AML-193 (cell line): ENCODE measurements around the gene RGS3.
"Not testable (repeated sequence)": the region's sequence is repeated elsewhere in the genome, so short reads cannot be mapped to it uniquely, and the experiment has no call there.

Experiments
- DNase-seq, 2 experiments: peaks; one replicate each; lab custom pipeline; 2025; lab: John Stamatoyannopoulos, UW

Gene RGS3

GRCh38 chr9:113488490-113488889 lies 25.0 kb downstream of the RGS3 start:
- DNase-seq = no peak

DNA sequence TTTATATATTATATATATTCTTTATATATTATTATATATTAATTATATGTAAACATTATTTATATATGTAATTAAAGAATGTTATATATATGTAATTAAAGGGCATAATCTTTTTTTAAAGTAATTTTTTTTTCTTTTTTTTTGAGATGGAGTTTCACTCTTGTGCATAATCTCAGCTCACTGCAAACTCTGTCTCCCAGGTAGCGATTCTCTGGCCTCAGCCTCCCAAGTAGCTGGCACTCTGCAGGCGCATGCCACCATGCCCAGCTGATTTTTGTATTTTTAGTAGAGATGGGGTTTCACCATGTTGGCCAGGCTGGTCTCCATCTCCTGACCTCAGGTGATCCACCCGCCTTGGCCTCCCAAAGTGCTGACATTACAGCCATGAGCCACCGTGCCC lies 27.6 kb downstream of the RGS3 start:
- not testable (repeated sequence) for DNase-seq

DNA sequence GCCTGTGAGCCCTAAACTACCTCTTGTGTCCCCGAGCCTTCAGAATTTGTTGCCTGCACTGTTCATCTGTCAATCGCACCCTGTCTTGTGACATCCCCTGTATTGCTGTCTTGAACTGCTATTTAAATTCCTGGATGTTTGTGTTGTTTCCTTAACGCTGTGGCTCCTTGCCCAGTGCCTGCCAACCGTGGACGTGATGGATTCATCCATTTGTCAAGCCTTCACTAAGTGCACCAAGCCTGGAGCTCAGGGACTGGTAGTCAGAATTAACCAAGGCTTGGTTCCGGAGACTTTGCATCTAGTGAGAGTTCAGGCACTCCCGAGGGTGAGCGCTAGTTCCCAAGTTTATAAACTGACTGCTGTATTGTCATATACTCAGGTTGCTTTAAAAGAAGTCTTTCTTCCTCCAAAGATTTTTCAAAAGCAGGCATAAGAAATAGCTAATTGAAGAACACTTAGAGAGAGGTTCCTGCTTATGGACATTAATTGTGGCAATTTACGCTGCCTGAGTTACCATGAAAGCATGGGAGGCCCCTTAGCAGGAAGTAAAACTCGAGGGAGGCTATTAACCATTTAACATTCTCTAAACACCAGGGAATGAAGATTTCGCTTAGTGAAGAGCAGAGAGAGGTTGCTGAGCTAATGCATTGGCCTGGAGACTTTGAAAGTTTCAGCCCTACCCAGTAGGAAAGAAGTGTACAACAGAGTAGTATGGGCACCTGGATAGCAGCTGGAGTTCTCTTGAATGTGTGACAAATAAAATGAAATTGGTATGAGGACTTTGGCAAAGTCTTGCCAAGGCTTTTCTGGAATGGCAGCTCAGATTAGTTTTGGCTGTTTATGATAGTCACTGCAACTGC lies 29.0 kb downstream of the RGS3 start:
- no peak for DNase-seq

DNA sequence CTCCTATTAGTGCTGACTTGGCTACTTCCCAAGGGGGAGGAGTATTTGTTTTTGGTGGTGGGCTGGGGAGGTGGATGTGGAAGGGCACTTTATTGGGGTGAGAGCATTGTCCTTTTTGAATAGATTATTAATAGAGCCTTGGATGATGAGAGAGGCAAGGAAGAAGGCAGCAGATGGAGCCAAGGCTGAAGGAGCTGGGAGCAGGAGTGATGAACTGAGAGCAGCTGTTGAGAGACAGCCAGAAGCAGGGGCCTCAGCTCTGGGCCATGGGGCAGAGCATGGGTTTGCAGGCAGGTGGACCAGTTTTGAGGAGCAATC lies 29.6 kb downstream of the RGS3 start:
- no peak for DNase-seq

- DNase-seq = no peak
These were observed 32.0 kb downstream of the RGS3 start for GRCh38 chr9:113495526-113495925.

DNA sequence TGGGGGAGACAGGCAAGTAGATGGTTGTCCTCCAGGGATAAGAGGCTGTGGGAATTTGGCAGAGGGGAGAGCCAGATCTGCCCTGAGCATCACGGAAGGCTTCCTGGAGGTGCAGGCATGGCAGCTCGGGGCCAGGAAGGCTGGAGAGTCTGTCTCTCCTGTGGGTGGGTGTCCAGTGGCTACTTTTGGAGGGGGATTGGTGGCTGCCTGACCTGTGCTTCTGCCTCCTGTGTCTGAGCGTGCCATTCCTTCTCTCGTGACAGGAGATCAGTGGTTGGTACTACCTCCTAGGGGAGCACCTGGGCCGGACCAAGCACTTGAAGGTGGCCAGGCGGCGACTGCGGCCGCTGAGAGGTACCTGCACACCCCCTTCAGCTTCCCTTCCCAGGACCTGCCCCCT lies 33.5 kb downstream of the RGS3 start:
- DNase-seq = no peak

DNA sequence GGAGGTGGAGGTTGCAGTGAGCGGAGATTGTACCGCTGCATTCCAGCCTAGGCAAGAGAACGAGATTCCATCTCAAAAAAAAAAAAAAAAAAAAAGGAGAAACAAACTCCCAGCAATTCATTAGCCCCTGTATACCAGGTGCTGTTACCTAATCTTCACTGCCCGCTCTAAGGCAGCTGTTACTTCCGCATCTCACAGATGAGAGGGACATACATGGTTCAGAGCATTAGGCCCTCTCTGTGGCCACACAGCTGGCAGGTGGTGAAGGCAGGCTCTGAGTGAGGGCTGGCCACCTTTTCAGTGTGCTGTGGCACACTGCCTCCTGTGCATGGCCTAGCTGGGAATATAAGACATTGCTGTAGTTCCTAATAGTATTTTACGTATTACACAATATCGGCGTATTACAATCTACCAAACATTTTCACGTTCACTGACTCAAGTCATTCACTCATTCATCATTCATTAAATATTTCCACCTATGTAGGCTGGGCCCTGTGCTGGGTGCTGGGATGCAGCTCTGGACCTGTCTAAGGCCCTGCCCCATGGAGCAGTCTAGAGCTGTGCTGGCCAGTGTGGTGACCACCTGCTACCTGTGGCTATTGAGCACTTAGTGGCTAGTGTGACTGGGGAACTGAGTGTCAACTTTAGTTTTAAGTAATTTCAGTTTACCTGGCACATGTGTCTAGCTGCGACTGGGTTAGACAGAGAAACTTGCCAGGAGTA lies 35.8 kb downstream of the RGS3 start:
- DNase-seq = no peak

DNA sequence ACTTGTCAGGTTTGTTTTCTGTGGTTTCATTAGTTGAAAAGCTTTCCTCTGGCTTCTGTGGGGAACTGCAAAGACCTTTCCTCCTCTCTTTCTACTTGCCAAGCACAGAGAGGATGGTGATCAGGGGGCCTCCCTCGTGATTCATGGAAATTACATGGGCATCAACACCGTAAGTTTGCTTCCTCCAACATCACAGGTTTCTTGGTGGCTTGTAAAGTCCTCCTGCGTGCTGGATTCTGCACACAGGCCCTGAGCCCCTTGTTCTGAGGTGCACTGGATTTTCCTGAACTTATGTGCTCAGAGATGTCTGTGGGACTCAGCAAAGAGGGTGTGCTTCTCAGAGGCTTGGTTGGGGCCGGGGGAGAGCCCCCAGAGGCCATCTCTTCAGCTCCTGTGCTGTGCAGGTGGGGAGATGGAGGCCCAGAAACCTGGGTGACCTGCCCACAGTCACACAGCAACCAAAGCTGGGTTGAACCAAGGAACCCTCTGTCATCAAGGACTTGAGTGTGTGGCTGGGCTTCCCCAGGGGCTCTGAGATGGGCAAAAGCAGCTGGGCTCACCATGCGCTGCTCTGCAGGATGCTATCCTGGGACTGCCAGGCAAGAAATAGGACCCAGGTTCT lies 36.5 kb downstream of the RGS3 start:
- DNase-seq = no peak

- no peak for DNase-seq
These were observed 37.7 kb downstream of the RGS3 start for GRCh38 chr9:113501129-113501686.

GRCh38 chr9:113501852-113502251 lies 38.3 kb downstream of the RGS3 start:
- DNase-seq = no peak

DNA sequence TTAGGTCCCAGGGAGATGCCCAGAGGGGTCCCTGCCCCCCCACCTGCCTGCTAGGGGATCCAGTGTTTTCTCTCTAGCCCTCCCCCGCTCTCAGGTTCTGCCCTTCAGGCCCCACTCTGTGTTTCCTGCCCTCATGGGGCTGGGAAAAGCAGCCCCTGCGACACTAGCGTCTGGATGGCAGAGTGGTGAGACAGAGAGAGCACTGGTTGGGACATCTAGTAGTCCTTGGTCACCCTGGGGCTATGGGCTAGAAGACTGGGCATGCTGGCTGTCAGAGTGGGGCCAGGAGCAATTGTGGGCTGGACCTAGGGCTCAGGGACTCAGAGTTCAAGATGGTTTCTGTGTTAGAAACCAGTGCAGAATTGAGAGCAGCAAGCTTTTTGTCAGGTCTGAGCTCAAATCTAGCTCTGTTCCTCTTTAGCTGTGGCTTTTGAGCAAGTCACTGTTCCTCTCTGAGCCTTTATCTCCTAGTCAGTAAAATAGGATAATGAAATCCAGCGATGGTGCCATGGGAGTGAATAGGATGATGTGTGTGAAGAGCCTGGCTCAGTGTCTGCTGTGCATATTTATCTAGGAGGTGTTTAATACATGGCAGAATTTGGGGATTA lies 39.0 kb downstream of the RGS3 start:
- no peak for DNase-seq

DNA sequence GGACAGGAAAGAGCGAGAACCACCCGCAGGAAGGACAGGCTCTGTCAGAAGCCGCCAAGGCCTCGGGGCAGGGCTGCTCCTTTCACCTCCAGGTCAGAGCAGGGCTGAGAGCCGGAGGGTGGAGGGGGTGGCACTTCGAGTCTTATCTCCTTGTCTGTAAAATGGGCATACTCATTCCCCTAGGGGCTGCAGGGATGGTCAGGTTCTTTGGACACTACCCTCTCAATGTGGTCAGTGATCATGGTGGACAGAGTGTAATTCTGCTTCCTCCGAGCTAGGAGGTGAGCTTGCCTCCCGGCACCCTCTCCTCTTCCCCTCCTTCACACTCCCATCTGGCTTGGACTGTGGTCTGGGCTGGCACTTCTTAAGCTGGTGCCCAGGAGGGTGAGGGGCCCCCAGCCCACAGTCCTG lies 39.6 kb downstream of the RGS3 start:
- no peak for DNase-seq

GRCh38 chr9:113503613-113504211 lies 40.2 kb downstream of the RGS3 start:
- no peak for DNase-seq

DNA sequence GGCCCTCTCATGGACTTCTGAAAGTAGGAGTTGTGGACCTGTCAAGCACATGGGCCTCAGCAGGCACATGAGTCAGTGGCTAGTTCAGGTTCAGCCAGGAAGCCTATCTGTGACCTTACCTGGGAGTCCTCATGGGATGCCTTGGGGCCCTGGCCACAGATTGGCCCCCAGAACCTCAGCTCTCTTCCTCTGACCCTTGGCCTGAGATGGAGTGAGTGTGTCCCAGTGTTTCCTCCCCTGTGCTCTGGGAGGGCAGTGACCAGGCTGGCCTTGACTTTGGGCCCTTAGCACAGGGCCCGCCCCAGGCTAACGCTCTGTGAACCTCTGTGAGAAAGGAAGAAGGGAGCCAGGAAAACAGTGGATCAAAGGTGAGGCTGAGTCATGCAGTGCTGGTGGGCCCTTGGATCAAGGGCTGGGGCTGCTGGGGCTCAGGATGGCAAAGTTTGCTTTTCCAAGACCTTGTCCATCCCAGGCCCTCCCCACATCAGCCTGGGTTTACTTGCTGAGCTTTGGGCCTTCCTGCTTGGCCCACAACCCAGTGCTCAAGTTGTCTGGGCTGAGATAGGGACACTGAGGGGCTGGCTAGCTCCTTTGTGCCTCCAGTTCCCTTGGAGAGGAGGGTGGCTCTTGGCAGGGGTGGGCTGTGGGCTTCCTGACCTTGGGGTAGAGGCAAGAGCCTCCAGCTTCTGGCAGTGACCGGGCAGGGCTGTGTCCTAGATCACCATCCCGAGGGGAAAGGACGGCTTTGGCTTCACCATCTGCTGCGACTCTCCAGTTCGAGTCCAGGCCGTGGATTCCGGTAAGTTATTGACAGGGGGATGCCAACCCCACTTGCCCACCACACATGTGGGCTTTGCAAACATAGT lies 41.4 kb downstream of the RGS3 start:
- no peak for DNase-seq

- DNase-seq = no peak
These were observed 42.6 kb downstream of the RGS3 start for GRCh38 chr9:113506090-113506589.

- DNase-seq = no peak
These were observed 43.7 kb downstream of the RGS3 start for GRCh38 chr9:113507256-113507655.

GRCh38 chr9:113508111-113508749 lies 44.7 kb downstream of the RGS3 start:
- DNase-seq = no peak

DNA sequence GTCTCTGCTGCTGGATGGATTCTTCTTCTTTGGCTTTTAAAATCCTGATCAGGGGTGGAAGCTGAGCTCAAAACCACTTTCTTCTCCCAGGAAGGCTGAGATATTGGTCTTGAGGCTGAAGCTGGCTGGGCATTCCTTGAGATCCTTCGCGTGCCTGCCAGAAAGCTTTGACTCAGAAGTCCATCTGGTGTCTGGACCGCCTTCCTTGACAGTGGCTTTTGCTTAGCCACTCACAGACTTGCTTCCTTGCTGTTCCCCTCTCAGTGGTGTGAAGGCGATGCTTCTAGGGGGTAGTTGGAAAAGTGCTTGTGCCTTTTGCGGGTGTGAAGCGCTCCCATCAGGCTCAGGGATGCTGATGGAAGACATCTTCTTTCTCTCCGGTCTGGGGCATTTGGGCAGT lies 45.9 kb downstream of the RGS3 start:
- no peak for DNase-seq

- no peak for DNase-seq
These were observed 47.6 kb downstream of the RGS3 start for GRCh38 chr9:113511047-113511521.
